ENCODE measurements around the gene ACSF2.
A peak's percentile ranks its signal among the peaks of the same experiment; 100 is the strongest.
"Not testable (repeated sequence)": the region's sequence is repeated elsewhere in the genome, so short reads cannot be mapped to it uniquely, and the experiment has no call there.

ACSF2 gene

DNA sequence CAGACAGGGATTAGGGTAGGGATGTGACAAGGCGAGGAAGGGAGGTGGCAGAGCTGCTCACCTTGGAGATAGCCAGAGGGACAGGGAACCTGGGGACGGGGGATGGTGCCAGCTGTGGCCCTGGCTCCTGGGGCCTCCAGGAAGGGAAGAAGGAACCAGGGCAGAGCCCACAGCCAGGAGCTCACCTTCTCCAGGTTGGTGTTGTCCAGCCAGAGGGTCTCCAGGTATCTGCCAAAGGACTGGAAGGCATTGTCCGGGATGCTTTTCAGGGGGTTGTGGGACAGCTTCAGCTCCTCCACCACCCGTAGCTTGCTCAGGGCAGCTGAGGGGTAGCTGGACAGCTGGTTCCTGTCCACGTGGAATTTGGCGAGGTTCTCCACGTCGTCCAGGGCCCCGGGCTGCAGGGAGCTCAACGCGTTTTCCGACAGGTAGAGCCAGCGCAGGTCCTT is 41.9 kb downstream of the ACSF2 start:
- H4K20me1 ChIP-seq: no peaks in the 10 kb centered on the region
- H3K4me3 ChIP-seq: no peak overlapping the region
- TF ChIP-seq Cebpa-rat (IDR thresholded peaks at IDR 0.05): no peak
- no peak overlapping the region for H3K4me2 ChIP-seq
- peaks cover 15% of the 10 kb centered on the region for H3K4me1 ChIP-seq
- peaks cover 29% of the 10 kb centered on the region for H3K27me3 ChIP-seq
- H3K9me3 ChIP-seq: no peaks in the 10 kb centered on the region
- no peak overlapping the region for H3K9ac ChIP-seq
- H3K27ac ChIP-seq: no peak overlapping the region
- H3K36me3 ChIP-seq: no peaks in the 10 kb centered on the region

DNA sequence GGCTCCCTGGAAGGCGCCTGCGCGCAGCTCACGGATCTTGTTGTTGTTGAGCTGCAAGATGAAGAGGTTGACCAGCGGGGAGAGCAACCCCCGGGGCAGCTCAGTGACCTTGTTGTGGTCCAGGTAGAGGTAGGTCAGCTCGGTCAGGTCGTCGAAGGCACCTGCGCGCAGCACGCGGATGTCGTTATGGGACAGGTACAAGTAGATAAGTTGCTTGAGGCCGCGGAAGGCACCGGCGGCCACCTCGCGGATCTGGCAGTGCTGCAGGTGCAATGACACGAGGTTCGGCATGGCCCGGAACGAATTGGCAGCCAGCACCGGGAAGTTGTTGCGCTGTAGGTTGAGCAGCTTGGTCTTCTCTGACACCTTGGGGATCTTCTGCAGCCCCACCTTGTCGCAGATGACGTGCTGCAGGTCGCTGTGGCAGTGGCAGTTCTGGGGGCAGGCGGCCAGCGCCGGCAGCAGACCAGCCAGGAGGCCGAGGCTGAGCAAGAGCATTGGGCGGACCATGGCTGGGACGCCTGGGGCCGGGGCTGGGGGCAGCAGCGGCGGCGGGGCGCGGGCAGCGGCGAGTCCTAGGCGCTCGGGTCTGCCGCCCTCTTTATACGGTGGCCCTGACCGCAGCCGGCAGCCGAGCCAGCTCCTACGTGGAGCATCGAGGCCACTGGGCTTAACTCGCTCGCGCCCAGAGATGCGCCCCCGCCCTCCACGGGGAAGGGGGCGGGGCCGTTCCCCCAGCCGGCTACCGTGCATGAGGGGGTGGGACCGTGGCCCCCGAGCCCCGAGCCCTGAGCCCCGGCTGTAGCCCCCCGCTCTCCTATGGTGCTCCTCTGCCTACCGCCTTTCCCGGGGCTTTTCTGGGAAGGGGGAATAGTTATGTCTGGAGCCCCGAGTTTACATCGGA is 42.5 kb downstream of the ACSF2 start, which contains the start of gene CHAD:
TSS of gene CHAD (minus strand) at position 577 of the 904 bp plus-strand sequence. CDS start at position 510, 67 bp downstream.
- H3K9ac ChIP-seq: no peak within 1 kb of the TSS

DNA sequence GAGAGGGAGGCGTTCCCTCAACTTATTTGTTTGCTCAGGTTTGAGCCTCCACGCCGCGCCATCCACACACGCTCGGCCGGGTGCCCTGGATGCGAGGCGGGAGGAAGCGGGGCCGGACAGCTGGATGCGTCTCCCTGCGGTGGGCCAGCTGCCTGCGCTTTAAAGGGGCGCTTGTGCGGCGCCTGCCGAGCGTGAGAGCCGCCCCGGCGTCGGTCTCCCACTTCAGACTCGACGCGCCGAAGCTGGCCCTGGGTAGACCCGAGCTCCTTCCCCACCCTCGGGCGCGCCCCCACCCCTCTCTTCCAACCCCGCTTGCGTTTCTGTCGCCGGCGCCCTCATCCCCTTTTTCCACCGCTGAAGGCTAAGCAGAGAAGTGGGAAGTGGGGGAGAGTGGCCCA is 43.2 kb downstream of the ACSF2 start:
- Histone ChIP-seq H3K4me2 (no peak overlapping the region), H3K4me1 (peaks cover 15% of the 10 kb centered on the region), H3K36me3 (peaks cover 4% of the 10 kb centered on the region; the same call in 1 of the 2 replicates), H3K27me3 (peaks cover 29% of the 10 kb centered on the region), H4K20me1 (no peaks in the 10 kb centered on the region), H3K4me3 (no peak overlapping the region), H3K27ac (no peak overlapping the region), H3K9ac (no peak overlapping the region), H3K9me3 (no peaks in the 10 kb centered on the region)
- TF ChIP-seq Cebpa-rat (IDR thresholded peaks at IDR 0.05): no peak

More for the DNA sequence above, 42.5 kb downstream of the ACSF2 start, which contains the start of gene CHAD:
- H3K9me3 ChIP-seq: no peaks in the 10 kb centered on the region
- peaks cover 15% of the 10 kb centered on the region for H3K4me1 ChIP-seq
- H3K4me3 ChIP-seq: no peak within 1 kb of the TSS
- TF ChIP-seq Cebpa-rat (IDR thresholded peaks at IDR 0.05): no peak
- no peaks in the 10 kb centered on the region for H4K20me1 ChIP-seq
- no peak within 1 kb of the TSS for H3K27ac ChIP-seq
- no peak within 1 kb of the TSS for H3K4me2 ChIP-seq
- peaks cover 29% of the 10 kb centered on the region for H3K27me3 ChIP-seq
- no peaks in the 10 kb centered on the region; the same call in 1 of the 2 replicates for H3K36me3 ChIP-seq

DNA sequence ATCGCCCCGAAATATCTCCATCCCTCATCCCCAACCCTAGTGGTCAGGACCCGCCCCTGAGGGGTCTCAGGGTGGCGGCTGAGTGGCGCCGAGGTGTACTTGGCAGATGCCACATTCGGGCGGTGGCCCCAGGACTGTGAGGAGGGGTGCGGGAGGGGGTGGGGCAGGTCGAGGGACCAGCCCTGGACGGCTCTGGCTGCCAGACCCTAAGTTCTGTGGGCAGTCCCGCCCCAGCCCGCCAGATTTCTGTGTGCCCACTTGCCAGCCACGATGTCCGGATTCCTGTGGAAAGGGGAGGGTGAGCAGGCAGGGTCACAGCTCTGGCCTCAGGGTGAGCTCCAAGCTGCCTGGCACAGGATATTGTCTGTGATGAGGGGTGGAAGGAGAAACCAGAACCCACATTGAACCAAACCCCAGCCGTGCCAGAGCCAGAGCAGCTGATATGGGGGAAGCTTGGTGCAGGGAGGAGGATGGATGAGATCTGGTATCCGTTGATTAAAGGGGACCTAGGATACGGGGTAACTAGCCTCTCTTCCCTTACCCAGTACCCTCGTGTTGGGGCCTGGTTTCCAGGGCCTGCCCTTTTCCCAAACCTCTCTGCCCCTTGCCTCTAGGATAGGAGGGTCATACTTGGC is 43.8 kb downstream of the ACSF2 start:
- no peak overlapping the region for H3K4me3 ChIP-seq
- H4K20me1 ChIP-seq: no peaks in the 10 kb centered on the region
- peaks cover 4% of the 10 kb centered on the region; the same call in 1 of the 2 replicates for H3K36me3 ChIP-seq
- no peak for TF ChIP-seq Cebpa-rat (IDR thresholded peaks at IDR 0.05)
- no peak overlapping the region for H3K9ac ChIP-seq
- no peak overlapping the region for H3K27ac ChIP-seq
- H3K4me2 ChIP-seq: no peak overlapping the region
- peaks cover 29% of the 10 kb centered on the region for H3K27me3 ChIP-seq
- peaks cover 15% of the 10 kb centered on the region for H3K4me1 ChIP-seq
- H3K9me3 ChIP-seq: no peaks in the 10 kb centered on the region

DNA sequence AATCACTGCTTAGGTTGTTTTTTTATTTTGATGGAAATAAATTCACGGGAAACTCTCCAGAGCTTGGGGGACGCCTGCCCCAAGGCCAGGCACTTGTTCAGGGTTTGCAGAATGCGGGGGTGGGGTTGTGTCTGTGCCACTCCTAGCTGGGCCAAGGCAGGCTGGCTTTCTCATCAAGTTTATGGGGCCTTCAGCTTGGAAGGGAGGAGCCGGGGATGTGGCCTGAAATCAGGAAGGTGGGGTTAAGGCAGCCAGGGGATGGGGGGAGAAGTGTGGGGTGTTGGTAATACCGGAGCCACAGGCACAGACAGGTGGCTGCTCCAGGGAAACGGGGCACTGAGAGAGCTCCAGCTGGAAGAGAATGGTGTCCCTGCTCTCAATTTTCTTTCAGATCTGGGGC is 44.4 kb downstream of the ACSF2 start:
- Histone ChIP-seq H3K4me3 (no peak overlapping the region), H3K36me3 (peaks cover 4% of the 10 kb centered on the region; the same call in 1 of the 2 replicates), H3K9ac (no peak overlapping the region), H3K27me3 (peaks cover 29% of the 10 kb centered on the region), H4K20me1 (no peaks in the 10 kb centered on the region), H3K4me1 (peaks cover 15% of the 10 kb centered on the region), H3K9me3 (no peaks in the 10 kb centered on the region), H3K4me2 (no peak overlapping the region; the same call in 1 of the 2 replicates), H3K27ac (no peak overlapping the region)
- no peak for TF ChIP-seq Cebpa-rat (IDR thresholded peaks at IDR 0.05)

DNA sequence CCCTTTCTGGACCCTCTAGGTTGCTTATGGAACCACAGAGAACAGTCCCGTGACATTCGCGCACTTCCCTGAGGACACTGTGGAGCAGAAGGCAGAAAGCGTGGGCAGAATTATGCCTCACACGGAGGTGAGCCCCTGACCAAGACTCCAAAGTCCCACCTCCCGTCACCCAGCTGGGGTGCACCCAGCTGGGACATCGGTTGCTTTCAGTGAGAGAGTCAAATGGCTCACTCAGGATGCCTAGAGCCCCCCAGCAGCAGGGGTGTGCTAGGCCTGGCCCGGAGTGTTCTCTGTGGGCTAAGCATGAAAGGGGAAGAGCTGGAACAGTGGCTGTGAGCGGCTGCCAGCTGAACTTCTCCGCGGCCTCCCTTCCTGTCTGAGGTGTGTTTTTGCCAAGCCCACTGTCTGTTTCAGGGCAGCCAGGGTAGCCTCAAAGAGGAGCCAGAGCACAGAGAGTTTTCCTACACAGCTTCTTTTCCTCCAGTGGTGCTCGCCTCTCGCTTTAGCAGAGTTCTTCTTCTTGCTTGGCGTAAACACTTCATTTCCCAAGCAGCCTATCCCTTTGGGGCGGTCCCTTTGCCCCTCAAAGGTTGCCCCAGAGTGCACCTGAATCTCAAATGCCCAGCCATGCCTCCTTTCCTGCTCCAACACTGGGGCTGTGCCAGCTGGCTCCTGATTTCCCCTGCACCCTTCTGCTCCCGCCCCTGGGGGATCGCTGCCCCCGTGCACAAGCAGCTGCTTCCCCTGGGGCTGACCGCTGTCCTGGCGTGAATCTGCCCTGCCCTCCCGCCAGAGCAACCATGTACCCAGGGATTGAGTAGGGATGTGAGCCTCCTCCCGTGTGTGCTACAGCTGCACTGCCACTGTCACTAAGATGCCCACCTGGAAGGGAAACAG is 45.2 kb downstream of the ACSF2 start:
- no peak overlapping the region for H3K4me3 ChIP-seq
- H3K4me2 ChIP-seq: peak overlapping the region; percentile 52
- H3K4me1 ChIP-seq: peaks cover 15% of the 10 kb centered on the region
- H3K36me3 ChIP-seq: peaks cover 4% of the 10 kb centered on the region; the same call in 1 of the 2 replicates
- no peak overlapping the region for H3K9ac ChIP-seq
- H3K27me3 ChIP-seq: peaks cover 29% of the 10 kb centered on the region
- H4K20me1 ChIP-seq: no peaks in the 10 kb centered on the region
- H3K27ac ChIP-seq: no peak overlapping the region
- TF ChIP-seq Cebpa-rat (IDR thresholded peaks at IDR 0.05): no peak
- H3K9me3 ChIP-seq: no peaks in the 10 kb centered on the region

DNA sequence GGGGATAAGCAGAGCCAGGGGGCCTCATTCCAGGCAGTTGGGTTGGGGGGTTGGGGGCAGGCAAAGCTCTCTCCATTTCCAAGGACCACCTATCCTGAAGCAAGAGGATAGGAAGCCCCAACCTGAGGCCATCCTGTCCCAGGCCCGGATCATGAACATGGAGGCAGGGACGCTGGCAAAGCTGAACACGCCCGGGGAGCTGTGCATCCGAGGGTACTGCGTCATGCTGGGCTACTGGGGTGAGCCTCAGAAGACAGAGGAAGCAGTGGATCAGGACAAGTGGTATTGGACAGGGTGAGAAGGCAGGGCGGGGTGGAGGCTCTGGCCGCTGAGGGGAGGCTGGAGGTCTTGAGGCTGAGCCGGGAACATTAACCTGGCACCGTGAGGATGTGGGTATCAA is 46.3 kb downstream of the ACSF2 start:
- no peak overlapping the region for H3K27ac ChIP-seq
- H3K4me3 ChIP-seq: no peak overlapping the region
- H3K4me1 ChIP-seq: peaks cover 15% of the 10 kb centered on the region
- H4K20me1 ChIP-seq: no peaks in the 10 kb centered on the region
- no peak for TF ChIP-seq Cebpa-rat (IDR thresholded peaks at IDR 0.05)
- no peak overlapping the region for H3K4me2 ChIP-seq
- no peak overlapping the region for H3K9ac ChIP-seq
- no peaks in the 10 kb centered on the region for H3K9me3 ChIP-seq
- peaks cover 4% of the 10 kb centered on the region; the same call in 1 of the 2 replicates for H3K36me3 ChIP-seq
- peaks cover 29% of the 10 kb centered on the region for H3K27me3 ChIP-seq

DNA sequence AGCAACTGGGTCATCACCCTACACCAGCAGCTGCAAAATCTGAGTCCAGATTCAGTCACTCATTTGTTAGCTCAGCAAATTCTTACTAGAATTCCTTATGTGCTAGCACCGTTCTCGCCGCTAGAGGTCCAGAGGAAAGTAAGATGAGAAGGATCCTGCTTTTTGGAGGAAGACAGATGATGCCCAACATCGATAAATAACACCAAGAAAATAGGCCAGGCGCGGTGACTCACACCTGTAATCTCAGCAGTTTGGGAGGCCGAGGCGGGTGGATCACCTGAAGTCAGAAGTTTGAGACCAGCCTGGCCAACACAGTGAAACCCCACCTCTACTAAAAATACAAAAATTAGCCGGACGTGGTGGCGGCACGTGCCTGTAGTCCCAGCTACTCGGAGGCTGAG is 46.7 kb downstream of the ACSF2 start:
- not testable (repeated sequence) for H3K27ac ChIP-seq, H3K9ac ChIP-seq, H3K36me3 ChIP-seq, H3K9me3 ChIP-seq, H3K4me3 ChIP-seq, H4K20me1 ChIP-seq, H3K4me2 ChIP-seq
- H3K27me3 ChIP-seq: peaks cover 26% of the 10 kb centered on the region
- peaks cover 15% of the 10 kb centered on the region for H3K4me1 ChIP-seq

DNA sequence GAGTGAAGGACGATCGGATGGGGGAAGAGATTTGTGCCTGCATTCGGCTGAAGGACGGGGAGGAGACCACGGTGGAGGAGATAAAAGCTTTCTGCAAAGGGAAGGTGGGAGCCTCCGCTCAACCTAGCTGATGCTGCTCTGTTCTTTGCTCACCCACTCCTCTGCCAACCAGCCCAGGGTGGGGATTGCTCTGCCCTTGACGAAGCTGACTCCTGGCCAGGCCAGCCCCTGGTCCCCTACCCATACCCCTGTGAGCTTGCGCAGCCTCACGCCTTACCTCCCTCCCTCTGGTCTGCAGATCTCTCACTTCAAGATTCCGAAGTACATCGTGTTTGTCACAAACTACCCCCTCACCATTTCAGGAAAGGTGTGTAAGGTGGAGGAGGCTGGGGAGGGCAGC is 47.9 kb downstream of the ACSF2 start:
- H3K9me3 ChIP-seq: no peaks in the 10 kb centered on the region
- H3K36me3 ChIP-seq: peaks cover 4% of the 10 kb centered on the region; the same call in 1 of the 2 replicates
- no peaks in the 10 kb centered on the region for H4K20me1 ChIP-seq
- H3K27ac ChIP-seq: no peak overlapping the region
- H3K9ac ChIP-seq: no peak overlapping the region
- no peak for TF ChIP-seq Cebpa-rat (IDR thresholded peaks at IDR 0.05)
- H3K4me3 ChIP-seq: no peak overlapping the region
- no peak overlapping the region for H3K4me2 ChIP-seq
- H3K27me3 ChIP-seq: peaks cover 14% of the 10 kb centered on the region
- H3K4me1 ChIP-seq: peaks cover 23% of the 10 kb centered on the region

All from BLaER1 (cell line).